Stimulated activated CD8-positive, alpha-beta memory T cell treated with anti-CD3 and anti-CD28 coated beads, Interleukin-2, amount 100 ng/mL, for 1 hour (primary cell): ENCODE data around the gene KIRREL3.

ENCODE experiments used
- DNase-seq, 2 donors: peaks; one replicate each; pipeline ENCODE4 v3.0.0-alpha.2; 2020; ENCODE audit warnings: low read depth in 2 of 2

Gene KIRREL3

GRCh38 chr11:126578426-126578825, 422.1 kb downstream of the KIRREL3 start:
- no peak for DNase-seq

- no peak for DNase-seq
Measured at GRCh38 chr11:126578021-126578420, 422.5 kb downstream of the KIRREL3 start.

GRCh38 chr11:126575849-126576248, 424.7 kb downstream of the KIRREL3 start:
- DNase-seq = no peak

GRCh38 chr11:126573325-126573978, 427.1 kb downstream of the KIRREL3 start:
- no peak for DNase-seq

GRCh38 chr11:126570489-126570888, 430.1 kb downstream of the KIRREL3 start:
- DNase-seq = no peak

- DNase-seq = no peak
Measured at GRCh38 chr11:126567419-126567818, 433.2 kb downstream of the KIRREL3 start.

DNA sequence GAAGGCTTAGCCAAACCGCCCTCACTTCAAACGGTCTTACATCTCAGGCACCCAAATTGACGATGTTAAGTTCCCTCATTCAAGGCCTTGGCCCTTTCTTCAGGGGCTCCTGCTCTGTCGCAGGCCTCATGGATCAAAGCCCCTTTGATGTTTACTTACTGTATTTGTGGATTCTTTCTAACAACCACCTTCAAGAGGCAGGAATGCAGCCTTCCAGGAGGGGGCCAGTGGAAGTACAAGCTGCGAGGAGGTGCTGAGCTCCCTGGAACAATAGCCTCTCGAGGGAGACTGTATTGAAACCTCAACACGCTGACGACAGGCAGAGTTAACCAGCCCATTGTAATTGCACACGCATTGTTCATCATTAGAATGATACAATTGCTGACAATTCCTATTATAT, 436.0 kb downstream of the KIRREL3 start:
- no peak for DNase-seq

DNA sequence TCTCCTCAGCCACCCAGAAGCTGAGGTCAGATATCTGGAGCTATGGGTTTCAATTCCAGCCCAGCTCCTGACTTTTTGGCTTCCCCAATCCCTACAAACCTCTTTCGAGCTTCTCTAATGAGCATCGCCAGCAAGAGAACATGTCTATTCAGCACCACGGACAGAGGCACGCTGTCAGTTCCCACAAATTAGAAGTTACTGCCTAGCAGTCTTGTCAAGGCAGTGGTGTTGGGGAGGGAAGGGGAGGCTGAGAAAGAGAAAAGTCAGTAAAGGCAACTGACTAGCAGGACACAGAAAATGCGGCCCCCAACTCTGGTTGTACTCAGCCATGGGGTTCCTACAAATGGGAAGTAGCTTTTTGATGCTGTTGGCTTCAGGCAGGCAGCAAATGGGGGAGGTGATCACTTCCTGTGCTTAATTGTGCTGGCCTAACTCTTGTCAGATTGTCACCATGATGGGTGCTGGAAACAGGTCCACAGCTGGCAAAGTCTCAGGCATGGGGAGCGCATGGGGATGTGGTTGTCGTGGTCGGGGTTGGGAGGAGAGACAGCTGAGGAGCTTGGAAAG, 439.2 kb downstream of the KIRREL3 start:
- no peak for DNase-seq

- no peak for DNase-seq
Measured at GRCh38 chr11:126560221-126560620, 440.3 kb downstream of the KIRREL3 start.

- no peak for DNase-seq
Measured at GRCh38 chr11:126548581-126549550, 451.7 kb downstream of the KIRREL3 start.

DNA sequence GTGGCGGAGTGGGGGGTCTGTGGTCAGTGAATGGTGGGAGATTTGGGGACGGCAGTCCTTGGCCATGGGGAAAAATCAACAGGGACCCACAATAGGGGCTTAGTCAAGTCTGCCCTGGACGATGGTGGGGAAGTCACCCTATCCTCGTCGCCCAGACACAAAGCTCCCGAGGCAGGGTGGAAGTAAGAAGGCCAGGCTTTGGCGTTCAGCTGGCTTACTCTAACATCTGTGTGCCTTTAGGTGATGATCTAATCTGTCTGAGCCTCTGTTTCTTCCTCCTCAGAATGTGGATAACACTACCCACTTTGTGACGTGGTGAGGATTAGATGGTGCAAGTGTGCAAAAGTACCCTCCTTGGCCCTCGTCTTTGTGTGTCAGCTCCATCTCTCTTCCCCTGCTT, 452.9 kb downstream of the KIRREL3 start:
- DNase-seq = no peak

- no peak for DNase-seq
Measured at GRCh38 chr11:126547161-126547560, 453.4 kb downstream of the KIRREL3 start.

GRCh38 chr11:126546694-126547093, 453.9 kb downstream of the KIRREL3 start:
- no peak for DNase-seq

DNA sequence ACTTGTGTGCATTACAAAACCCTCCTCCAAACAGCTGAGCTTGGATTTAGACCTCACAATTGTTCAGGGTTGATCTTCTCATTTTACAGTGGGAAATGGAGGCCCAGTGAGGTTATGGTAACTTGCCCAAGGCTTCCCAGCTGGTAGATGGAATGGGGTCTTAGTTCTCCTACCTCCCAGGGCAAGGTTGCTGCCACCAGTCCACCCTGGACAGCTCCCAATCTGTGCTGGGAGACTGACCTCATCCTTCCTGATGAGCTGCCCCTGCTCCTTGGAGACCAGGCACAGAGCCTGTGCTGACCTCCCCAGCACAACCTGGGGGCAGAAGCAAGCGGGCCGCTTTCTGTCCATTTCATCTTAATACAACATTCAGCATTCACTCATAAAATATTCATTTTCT, 454.4 kb downstream of the KIRREL3 start:
- no peak for DNase-seq

- no peak for DNase-seq
Measured at GRCh38 chr11:126545057-126545555, 455.5 kb downstream of the KIRREL3 start.

DNA sequence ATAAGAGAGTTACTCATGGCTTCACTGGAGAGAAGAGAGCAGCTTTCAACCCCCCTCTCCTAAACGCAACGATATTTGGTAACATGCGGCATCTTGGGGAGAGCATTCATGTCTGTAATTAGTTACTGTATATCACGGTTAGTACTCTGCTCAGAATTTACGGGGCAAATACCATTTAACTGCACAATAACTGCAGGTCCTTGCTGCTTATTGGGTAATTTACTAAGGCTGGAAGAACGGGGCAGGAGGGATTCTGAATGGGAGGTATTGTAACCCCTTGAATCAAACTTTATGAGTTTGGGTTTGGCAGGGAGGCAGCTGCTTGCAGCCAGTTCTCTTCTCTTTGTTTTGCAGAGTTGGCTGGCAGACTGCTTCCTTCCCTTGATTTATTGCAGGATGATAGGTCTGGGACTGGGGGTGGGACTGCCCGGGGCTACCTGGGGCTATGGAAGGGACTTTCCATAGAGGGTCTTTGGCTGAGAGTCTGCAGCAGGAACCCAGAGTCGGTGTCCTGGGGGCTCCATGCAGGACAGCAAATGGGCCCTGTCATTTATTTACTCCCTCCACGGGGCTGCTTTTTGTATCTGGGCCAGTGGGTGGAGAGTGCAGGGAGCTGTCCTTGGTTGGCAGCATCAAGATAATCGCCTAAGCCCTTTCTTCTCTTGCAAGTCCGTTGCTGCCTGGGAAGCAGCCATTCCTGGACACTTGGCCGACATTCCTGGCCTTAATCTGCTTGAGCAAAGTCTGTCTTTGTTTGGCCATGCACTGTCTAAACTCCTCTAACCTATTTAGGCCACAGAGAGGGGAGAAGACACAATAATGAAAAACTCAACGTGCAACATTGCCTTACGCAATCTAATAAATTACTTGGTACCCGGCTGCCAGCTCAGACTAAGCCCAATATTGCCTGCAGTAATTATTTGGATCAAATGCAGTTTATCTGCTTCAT, 456.2 kb downstream of the KIRREL3 start:
- DNase-seq = no peak

DNA sequence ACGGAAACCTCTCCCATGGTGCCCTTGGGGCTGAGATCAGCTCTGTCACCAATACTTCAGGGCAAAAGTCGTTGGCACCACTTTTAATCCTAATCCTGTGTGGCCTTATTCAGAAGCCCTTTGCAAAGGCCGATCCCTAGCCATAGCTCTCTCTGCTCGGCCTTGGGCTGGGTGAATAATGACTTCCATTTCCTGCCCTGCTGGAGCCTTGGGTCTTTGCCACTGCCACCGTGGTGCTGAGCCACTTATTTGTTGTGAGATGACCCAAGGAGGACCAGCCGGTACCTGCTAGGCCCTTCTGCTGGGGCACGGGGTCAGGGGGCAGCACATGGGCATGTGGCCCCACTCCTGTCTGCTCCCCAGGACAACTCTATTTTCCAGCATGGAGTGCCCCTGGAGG, 456.9 kb downstream of the KIRREL3 start:
- no peak for DNase-seq

GRCh38 chr11:126542334-126543015, 458.1 kb downstream of the KIRREL3 start:
- DNase-seq = no peak

DNA sequence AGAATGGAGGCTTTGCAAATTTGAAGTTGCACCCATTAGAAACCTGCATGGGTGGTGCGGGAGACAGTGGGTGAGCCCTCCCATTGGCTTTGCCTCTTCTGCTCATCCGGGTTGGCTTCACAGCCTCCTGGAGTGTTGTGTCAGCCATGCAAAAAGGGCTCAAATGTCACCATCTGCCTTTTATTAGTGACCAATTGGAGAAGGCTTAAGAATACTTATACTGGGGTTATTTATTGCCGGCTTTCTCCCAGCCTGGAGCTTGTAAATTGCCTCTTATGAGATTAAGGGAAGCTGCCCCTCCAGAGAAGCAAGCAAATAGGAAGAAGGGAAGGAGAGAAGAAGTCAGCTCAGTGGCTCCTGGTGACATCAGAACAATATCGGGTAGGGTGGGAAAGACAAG, 462.5 kb downstream of the KIRREL3 start:
- DNase-seq = no peak

DNA sequence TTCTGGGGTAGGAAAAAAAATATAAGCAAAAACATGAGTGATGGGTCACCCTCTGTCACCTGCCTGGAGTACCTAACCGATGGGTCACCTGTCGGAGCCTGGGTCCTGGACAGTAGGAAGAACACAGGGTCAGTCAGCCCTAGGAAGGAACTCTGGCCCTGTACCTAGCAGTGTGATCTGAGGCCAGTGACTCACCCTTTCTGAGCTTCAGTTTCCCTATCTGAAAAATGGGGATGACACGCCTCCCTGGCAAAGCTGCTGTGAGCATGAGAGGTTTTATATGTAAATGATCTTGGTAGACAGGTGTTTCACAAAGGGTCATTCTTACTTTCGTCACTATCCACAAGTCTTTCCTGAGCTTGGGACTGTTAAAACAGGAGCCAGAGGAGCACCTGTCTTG, 463.1 kb downstream of the KIRREL3 start:
- no peak for DNase-seq
